NCI-H460 (cell line): Measurements from ENCODE around the gene AKR1E2. TPM values are rescaled to one million over a fixed set of nuclear protein-coding genes. Genes with fewer than 3 reads are reported as not detected.

Experiments
- DNase-seq: peaks from one replicate; pipeline ENCODE4 v3.0.0-alpha.2; 2016; ENCODE audit warnings: low read depth; ENCODE audit errors: extremely low read depth
- total RNA-seq: library from RNA; depleted of rRNA; stranded (reverse); fragments of >200 nt; shearing (Covaris generic); gene quantifications from 2 replicates; pipeline ENCODE4 v1.2.3, GENCODE V29; 2014; rRNA removed

Gene AKR1E2
- total RNA-seq, 1 experiment from 2014 or later = not detected

DNA sequence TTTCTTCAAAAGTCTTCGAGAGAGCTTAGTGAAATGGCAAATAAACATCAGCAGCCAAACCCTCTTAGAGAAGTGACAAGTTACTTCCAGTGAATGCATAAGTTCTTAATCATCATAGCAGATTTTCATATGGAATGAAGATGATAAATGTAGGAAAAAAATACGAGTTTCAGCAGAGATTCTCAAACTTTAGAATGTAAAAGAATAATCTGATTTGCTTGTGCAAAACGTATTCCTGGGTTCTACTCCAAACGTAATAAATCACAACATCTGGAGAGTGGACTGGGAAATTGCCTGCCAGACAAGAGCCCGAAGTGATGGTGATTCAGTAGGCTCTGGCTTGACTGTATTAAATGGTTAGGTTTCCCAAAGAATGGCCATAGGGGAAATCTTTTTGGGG, 62.2 kb downstream of the AKR1E2 start:
- no peak for DNase-seq

DNA sequence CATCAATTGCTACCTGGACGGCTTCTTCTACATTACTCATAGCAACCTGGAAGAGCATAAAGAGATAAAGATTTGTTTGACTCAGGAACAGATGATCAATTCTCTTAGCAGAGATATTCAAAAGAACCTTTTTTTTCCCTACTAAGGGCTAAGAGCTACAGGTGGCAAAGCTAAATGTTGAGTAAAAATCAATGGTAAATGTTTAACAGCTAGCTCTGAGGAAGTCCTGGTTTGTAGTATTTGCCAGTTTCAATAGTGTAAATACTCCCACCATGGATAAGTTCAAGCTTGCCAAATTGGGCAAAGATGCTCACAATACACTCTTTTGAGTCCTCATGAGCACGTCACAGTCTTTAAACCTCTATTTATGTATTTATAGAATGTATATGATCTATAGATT, 64.0 kb downstream of the AKR1E2 start:
- DNase-seq = no peak

DNA sequence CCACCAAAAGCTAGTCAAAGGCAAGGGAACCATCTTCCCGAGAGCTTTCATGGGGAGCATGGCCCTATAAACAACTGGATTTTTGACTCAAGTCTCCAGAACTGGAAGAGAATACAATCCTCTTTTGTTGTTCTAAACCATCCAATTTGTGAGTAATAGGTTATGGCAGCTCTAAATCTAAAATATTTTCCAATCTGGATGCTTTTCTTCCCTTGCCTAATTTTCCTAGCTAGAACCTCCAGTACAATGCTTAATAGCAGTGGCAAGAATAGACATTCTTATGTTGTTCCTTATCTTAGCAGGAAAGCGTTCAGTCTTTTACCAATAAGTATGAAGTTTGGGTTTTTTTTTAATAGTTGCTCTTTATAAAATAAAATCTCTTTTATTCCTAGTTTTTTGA, 66.7 kb downstream of the AKR1E2 start:
- DNase-seq = no peak

DNA sequence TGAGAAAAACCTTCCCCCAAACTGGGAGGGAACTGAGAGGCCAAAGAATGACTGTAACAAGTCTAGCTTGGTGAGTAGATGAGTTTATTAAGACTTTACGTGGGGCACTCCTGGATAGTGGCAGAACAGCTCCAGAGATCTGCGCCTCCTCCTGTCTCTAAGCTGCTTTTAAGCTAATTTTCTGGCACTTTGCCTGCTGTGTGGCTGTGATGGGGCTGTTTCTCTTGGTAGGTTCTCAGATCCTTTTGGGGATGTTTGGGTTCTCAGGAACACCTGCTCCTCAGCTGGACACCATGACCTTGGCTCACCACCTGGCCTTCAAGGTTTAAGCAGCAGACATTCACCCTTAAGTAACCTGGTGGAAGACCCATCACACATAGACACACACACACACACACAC, 68.3 kb downstream of the AKR1E2 start:
- no peak for DNase-seq

Other genes with a start within 250 kb of the AKR1E2 start
- gene AKR1C1, start 137.2 kb downstream of the AKR1E2 start, total RNA-seq = 1,075 and 1,182 TPM in 2 replicates
- 727 and 823 TPM in 2 replicates for gene AKR1C2, start 177.7 kb downstream of the AKR1E2 start, total RNA-seq